Karpas-422 (cell line): Measurements from ENCODE around the gene AP2M1. TPM values are rescaled to one million over a fixed set of nuclear protein-coding genes. Genes with fewer than 3 reads are reported as not detected.

Source experiments
- DNase-seq: peaks from one replicate; pipeline ENCODE4 v3.0.0-alpha.2; 2015
- H2AFZ ChIP-seq: fragments of 200-600 bp; sonication (generic); 2 replicates; pipeline ENCODE4 v1.6.1; 2014; ENCODE audit warnings: antibody characterized with exemption, low read length, mixed read lengths
- H3K27ac ChIP-seq: fragments of 200-600 bp; sonication (generic); 2 replicates; pipeline ENCODE4 v1.5.1; 2014; ENCODE audit warnings: mild to moderate bottlenecking, low read length, moderate library complexity
- H3K27me3 ChIP-seq: fragments of 200-600 bp; sonication (generic); 2 replicates; pipeline ENCODE4 v1.6.1; 2014; ENCODE audit warnings: low read length, mixed read lengths
- H3K36me3 ChIP-seq: fragments of 200-600 bp; sonication (generic); 2 replicates; pipeline ENCODE4 v1.6.1; 2014; ENCODE audit warnings: low read length, mixed read lengths; ENCODE audit not compliant: insufficient read depth
- H3K4me1 ChIP-seq: fragments of 200-600 bp; sonication (generic); 2 replicates; pipeline ENCODE4 v1.6.1; 2014; ENCODE audit warnings: mild to moderate bottlenecking, low read length, mixed read lengths
- H3K4me2 ChIP-seq: fragments of 200-600 bp; sonication (generic); 2 replicates; pipeline ENCODE4 v1.6.1; 2014; ENCODE audit warnings: low read length, low read depth, mild to moderate bottlenecking; ENCODE audit not compliant: poor library complexity, severe bottlenecking
- H3K4me3 ChIP-seq: fragments of 200-600 bp; sonication (generic); 2 replicates; pipeline ENCODE4 v1.5.1; 2014; ENCODE audit warnings: mild to moderate bottlenecking, antibody characterized with exemption, low read length, mixed read lengths
- H3K79me2 ChIP-seq: fragments of 200-600 bp; sonication (generic); 2 replicates; pipeline ENCODE4 v1.6.1; 2014; ENCODE audit warnings: mild to moderate bottlenecking, low read length, mixed read lengths
- H3K9ac ChIP-seq: fragments of 200-600 bp; sonication (generic); 2 replicates; pipeline ENCODE4 v1.6.0; 2014; ENCODE audit warnings: low read length
- H3K9me2 ChIP-seq: fragments of 200-600 bp; sonication (generic), shearing (Covaris generic); replicated peaks from 2 replicates; pipeline ENCODE4 v1.6.0; 2014; ENCODE audit warnings: mild to moderate bottlenecking, low read length, moderate library complexity; ENCODE audit not compliant: insufficient read depth
- H3K9me3 ChIP-seq: fragments of 300-700, 200-600 bp; sonication (generic); 2 replicates; pipeline ENCODE4 v1.6.1; 2014; ENCODE audit warnings: low read length, mixed read lengths
- H4K20me1 ChIP-seq: fragments of 200-600 bp; sonication (generic); 2 replicates; pipeline ENCODE4 v1.6.1; 2014; ENCODE audit warnings: mild to moderate bottlenecking, antibody characterized with exemption, low read length, low read depth; ENCODE audit not compliant: insufficient read depth
- total RNA-seq: library from RNA; depleted of rRNA; stranded (reverse); fragments of >200 nt; shearing (Covaris generic); gene quantifications from 2 replicates; pipeline ENCODE4 v1.2.3, GENCODE V29; 2014; ENCODE audit warnings: low replicate concordance; rRNA removed

AP2M1 gene
- 212 and 265 TPM in 2 replicates for total RNA-seq

- peak within 1 kb of the TSS; percentile 72 for H2AFZ ChIP-seq
- no peaks in the 10 kb centered on the region for H4K20me1 ChIP-seq
- no peaks in the 10 kb centered on the region for H3K27me3 ChIP-seq
- peaks cover 27% of the 10 kb centered on the region for H3K4me1 ChIP-seq
- peaks cover 24% of the 10 kb centered on the region for H3K36me3 ChIP-seq
- peak within 1 kb of the TSS; percentile 94 for H3K4me2 ChIP-seq
- H3K9ac ChIP-seq, result peak within 1 kb of the TSS; percentile 87
- H3K9me2 ChIP-seq, result no peaks in the 10 kb centered on the region
- no peak within 1 kb of the TSS; the same call in 1 of the 2 replicates for H3K27ac ChIP-seq
- no peaks in the 10 kb centered on the region for H3K9me3 ChIP-seq
- peaks cover 40% of the 10 kb centered on the region for H3K79me2 ChIP-seq
- DNase-seq, result peak; percentile 100
- peak within 1 kb of the TSS; percentile 86 for H3K4me3 ChIP-seq
Observed at GRCh38 chr3:184174646-184175492, at the start of gene AP2M1. Gene AP2M1 (plus strand): TSS chr3:184174855. CDS start chr3:184176994, 2,139 bp downstream.

- no peak overlapping the region for H3K4me3 ChIP-seq
- no peak overlapping the region for H3K9ac ChIP-seq
- H3K4me2 ChIP-seq, result no peak overlapping the region
- H3K79me2 ChIP-seq, result no peaks in the 10 kb centered on the region
- no peak for DNase-seq
- H3K36me3 ChIP-seq, result no peaks in the 10 kb centered on the region
- no peaks in the 10 kb centered on the region for H4K20me1 ChIP-seq
- no peaks in the 10 kb centered on the region for H3K9me3 ChIP-seq
- H3K9me2 ChIP-seq, result no peaks in the 10 kb centered on the region
- no peaks in the 10 kb centered on the region for H3K27me3 ChIP-seq
- no peak overlapping the region for H3K27ac ChIP-seq
- H2AFZ ChIP-seq, result no peak overlapping the region
- no peaks in the 10 kb centered on the region for H3K4me1 ChIP-seq
Observed at GRCh38 chr3:184126006-184126405, 48.6 kb upstream of the AP2M1 start.

DNA sequence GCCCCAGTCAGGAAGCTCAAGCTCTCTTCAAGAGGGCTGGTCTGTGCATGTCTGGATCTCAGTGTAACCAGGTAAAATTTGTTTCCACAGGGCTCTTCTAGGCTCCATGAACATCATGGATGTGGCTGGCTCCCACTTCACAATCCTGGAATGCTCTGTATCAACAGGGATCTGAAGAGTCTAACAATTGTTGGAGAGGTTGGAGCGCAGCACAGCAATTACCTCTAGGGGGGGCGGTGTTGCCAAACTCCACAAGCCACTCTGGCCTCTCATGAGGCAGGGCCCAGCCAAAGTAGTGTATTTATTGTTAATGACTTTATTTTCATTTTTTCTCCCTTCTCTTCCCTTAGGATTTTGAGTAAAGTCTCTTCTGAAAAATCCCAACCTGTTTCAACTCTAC, 45.6 kb upstream of the AP2M1 start:
- Histone ChIP-seq H3K4me1 (peaks cover 7% of the 10 kb centered on the region), H3K79me2 (peaks cover 4% of the 10 kb centered on the region; the same call in 1 of the 2 replicates), H3K4me3 (no peak overlapping the region), H2AFZ (no peak overlapping the region), H4K20me1 (no peaks in the 10 kb centered on the region), H3K9me3 (no peaks in the 10 kb centered on the region), H3K27me3 (no peaks in the 10 kb centered on the region), H3K9ac (no peak overlapping the region), H3K27ac (no peak overlapping the region), H3K4me2 (no peak overlapping the region), H3K9me2 (no peaks in the 10 kb centered on the region), H3K36me3 (no peaks in the 10 kb centered on the region)
- DNase-seq, result peak; percentile 70

- H3K9ac ChIP-seq, result no peak overlapping the region
Observed at GRCh38 chr3:184132945-184133344, 41.7 kb upstream of the AP2M1 start.

GRCh38 chr3:184133840-184134745, 40.6 kb upstream of the AP2M1 start:
- Histone ChIP-seq H3K79me2 (peaks cover 46% of the 10 kb centered on the region), H3K4me3 (peak overlapping the region; percentile 86), H3K4me1 (peaks cover 31% of the 10 kb centered on the region), H3K36me3 (peaks cover 14% of the 10 kb centered on the region; the same call in 1 of the 2 replicates), H3K9me3 (no peaks in the 10 kb centered on the region), H3K27me3 (no peaks in the 10 kb centered on the region), H3K4me2 (peak overlapping the region; percentile 99), H3K9ac (peak overlapping the region; percentile 88), H4K20me1 (peaks cover 4% of the 10 kb centered on the region; the same call in 1 of the 2 replicates), H2AFZ (peak overlapping the region; percentile 83), H3K27ac (peak overlapping the region; percentile 47), H3K9me2 (no peaks in the 10 kb centered on the region)
- DNase-seq, result peak; percentile 91

More at GRCh38 chr3:184132945-184133344, 41.7 kb upstream of the AP2M1 start:
- Histone ChIP-seq H3K36me3 (peaks cover 12% of the 10 kb centered on the region; the same call in 1 of the 2 replicates), H3K4me2 (peak overlapping the region; percentile 99), H3K9me3 (no peaks in the 10 kb centered on the region), H4K20me1 (peaks cover 4% of the 10 kb centered on the region; the same call in 1 of the 2 replicates), H2AFZ (no peak overlapping the region), H3K4me3 (no peak overlapping the region), H3K4me1 (peaks cover 31% of the 10 kb centered on the region), H3K27ac (no peak overlapping the region), H3K9me2 (no peaks in the 10 kb centered on the region), H3K27me3 (no peaks in the 10 kb centered on the region), H3K79me2 (peaks cover 43% of the 10 kb centered on the region)
- DNase-seq, result no peak

GRCh38 chr3:184134746-184135148, 39.9 kb upstream of the AP2M1 start:
- Histone ChIP-seq H4K20me1 (peaks cover 4% of the 10 kb centered on the region; the same call in 1 of the 2 replicates), H3K9me2 (no peaks in the 10 kb centered on the region), H3K4me1 (peaks cover 31% of the 10 kb centered on the region), H3K27ac (peak overlapping the region; percentile 47), H3K27me3 (no peaks in the 10 kb centered on the region), H3K79me2 (peaks cover 46% of the 10 kb centered on the region), H3K36me3 (peaks cover 14% of the 10 kb centered on the region; the same call in 1 of the 2 replicates), H3K9ac (peak overlapping the region; percentile 88), H2AFZ (peak overlapping the region; percentile 83), H3K9me3 (no peaks in the 10 kb centered on the region), H3K4me2 (peak overlapping the region; percentile 99), H3K4me3 (peak overlapping the region; percentile 86)
- DNase-seq, result peak; percentile 76

GRCh38 chr3:184135149-184135910, 39.3 kb upstream of the AP2M1 start, which contains the start of gene EIF2B5:
Gene EIF2B5 (plus strand): TSS chr3:184135358. CDS start chr3:184135386, 28 bp downstream.
- no peaks in the 10 kb centered on the region for H3K9me2 ChIP-seq
- H3K79me2 ChIP-seq, result peaks cover 46% of the 10 kb centered on the region
- peak within 1 kb of the TSS; percentile 99 for H3K4me2 ChIP-seq
- peaks cover 31% of the 10 kb centered on the region for H3K4me1 ChIP-seq
- peaks cover 18% of the 10 kb centered on the region; the same call in 1 of the 2 replicates for H3K36me3 ChIP-seq
- no peaks in the 10 kb centered on the region for H3K27me3 ChIP-seq
- H3K9me3 ChIP-seq, result no peaks in the 10 kb centered on the region
- H2AFZ ChIP-seq, result peak within 1 kb of the TSS; percentile 83
- peaks cover 4% of the 10 kb centered on the region; the same call in 1 of the 2 replicates for H4K20me1 ChIP-seq
- peak within 1 kb of the TSS; percentile 86 for H3K4me3 ChIP-seq
- DNase-seq, result peak; percentile 98
- H3K9ac ChIP-seq, result peak within 1 kb of the TSS; percentile 88
- peak within 1 kb of the TSS; percentile 47 for H3K27ac ChIP-seq
